Astrocyte of the cerebellum (primary cell): ENCODE data around the gene COL8A2.

Source experiments
- DNase-seq: peaks from one replicate; pipeline ENCODE4 v3.0.0-alpha.2; 2011; ENCODE audit warnings: low read depth
- H3K4me3 ChIP-seq: 2 replicates; pipeline ENCODE4 v1.5.1; 2011; ENCODE audit warnings: mild to moderate bottlenecking, low read depth, low read length, moderate library complexity
- CTCF ChIP-seq: IDR thresholded peaks from 2 replicates; pipeline ENCODE4 v1.5.1; 2012; ENCODE audit warnings: low read length, low read depth, moderate library complexity, mild to moderate bottlenecking; ENCODE audit errors: missing control alignments
- in situ Hi-C: cut with HindIII; loops from 2 replicates; pipeline ENCODE4 v1.10.0; 2017; ENCODE audit warnings: low sequenced_read_pairs

The COL8A2 gene

GRCh38 chr1:36132029-36132428, 7.0 kb upstream of the COL8A2 start:
- in situ Hi-C loops, result no loop called here
- DNase-seq, result no peak
- TF ChIP-seq CTCF, result no peak
- no peak overlapping the region for H3K4me3 ChIP-seq

- no peak for TF ChIP-seq CTCF
- in situ Hi-C loops, result no loop called here
- no peak for DNase-seq
- no peak overlapping the region for H3K4me3 ChIP-seq
Measured at GRCh38 chr1:36128905-36129206, 3.8 kb upstream of the COL8A2 start.

GRCh38 chr1:36128126-36128904, 3.3 kb upstream of the COL8A2 start:
- in situ Hi-C loops, result no loop called here
- peak; percentile 69 for DNase-seq
- no peak overlapping the region for H3K4me3 ChIP-seq
- no peak for TF ChIP-seq CTCF

- DNase-seq, result no peak
- no peak overlapping the region for H3K4me3 ChIP-seq
- no peak for TF ChIP-seq CTCF
- in situ Hi-C loops, result no loop called here
Measured at GRCh38 chr1:36126797-36127500, 1.9 kb upstream of the COL8A2 start.

GRCh38 chr1:36126005-36126716, 1.1 kb upstream of the COL8A2 start:
- no peak overlapping the region for H3K4me3 ChIP-seq
- DNase-seq, result no peak
- no peak for TF ChIP-seq CTCF
- in situ Hi-C loops, result no loop called here

GRCh38 chr1:36124404-36125128, 456 bp downstream of the COL8A2 start:
- peak overlapping the region; percentile 40 for H3K4me3 ChIP-seq
- in situ Hi-C loops, result no loop called here

More at GRCh38 chr1:36124404-36125128, 456 bp downstream of the COL8A2 start:
- DNase-seq, result no peak
- TF ChIP-seq CTCF, result no peak
